HepG2 (cell line): ENCODE data around the gene MMP7. TPM values are rescaled to one million over a fixed set of nuclear protein-coding genes. Genes with fewer than 3 reads are reported as not detected.

Experiments
- ATAC-seq: fragments of 200-7000 bp; cut with Tn5 transposase; 3 replicates; pipeline ENCODE4 v1.9.1; 2020; ENCODE audit warnings: mild to moderate bottlenecking, moderate library complexity
- BruUV-seq: library from RNA; stranded (reverse); fragments of 400-500 nt; replicated peaks from 2 replicates; lab custom pipeline; 2021; lab: Mats Ljungman, UMichigan
- CTCF ChIA-PET: fragments of 300-600 bp; formaldehyde crosslinking; extraction: SDS; loops from one replicate; lab custom pipeline; 2021; ENCODE audit warnings: low total read pairs, inconsistent platforms, low intra/inter-chr PET ratio; lab: Yijun Ruan, JAX
- POLR2A ChIA-PET: fragments of 350-600 bp; sonication (Branson Sonifier 250); formaldehyde crosslinking; loops from one replicate; lab custom pipeline; 2020; ENCODE audit warnings: antibody characterized with exemption, inconsistent platforms; lab: Yijun Ruan, JAX
- DNase-seq: peaks from one replicate; pipeline ENCODE4 v3.0.0-alpha.2; 2015; ENCODE audit warnings: low spot score
- FAIRE-seq: peaks from 3 replicates; lab custom pipeline; 2011; peaks lifted over from hg19 to GRCh38; lab: Jason Lieb, UNC
- H2AFZ ChIP-seq: one replicate; pipeline ENCODE4 v1.6.1; 2011; ENCODE audit warnings: low read length, inconsistent platforms
- H3K27ac ChIP-seq: fragments of 300-600 bp; 3 replicates; pipeline ENCODE4 v1.8.0; 2011; ENCODE audit warnings: mixed run types, mild to moderate bottlenecking, mixed read lengths, low read length, inconsistent platforms; ENCODE audit not compliant: insufficient read depth; ENCODE audit errors: extremely low read length
- H3K27me3 ChIP-seq, 2 experiments: fragments of 200-600 bp in 1 of 2; 2 replicates in 1 of 2; 3 replicates in 1 of 2; pipeline versions ENCODE4 v1.6.0 to v1.8.0; 2011; ENCODE audit warnings: low read length in 2 of 2, mild to moderate bottlenecking in 2 of 2, moderate library complexity in 2 of 2, inconsistent platforms in 1 of 2; ENCODE audit not compliant: insufficient read depth in 2 of 2, control insufficient read depth in 1 of 2
- H3K36me3 ChIP-seq, 2 experiments: fragments of 200-600 bp in 1 of 2; replicated peaks in 1 of 2; 2 replicates in 1 of 2; 3 replicates in 1 of 2; pipeline versions ENCODE4 v1.5.1 to v1.8.0; 2011; ENCODE audit warnings: low read length in 2 of 2, inconsistent platforms in 1 of 2; ENCODE audit not compliant: insufficient read depth in 2 of 2, control insufficient read depth in 1 of 2
- H3K4me1 ChIP-seq: 2 replicates; pipeline ENCODE4 v1.5.1; 2012; ENCODE audit warnings: low read length, inconsistent platforms; ENCODE audit not compliant: insufficient read depth
- H3K4me2 ChIP-seq: 2 replicates; pipeline ENCODE4 v1.6.0; 2011; ENCODE audit warnings: low read depth, low read length, inconsistent platforms
- H3K4me3 ChIP-seq, 3 experiments: fragments of 200-600 bp in 1 of 3; sonication (generic), shearing (Covaris generic) in 1 of 3; replicated peaks in 1 of 3; 2 replicates each; pipeline ENCODE4 v1.5.1; 2011 to 2016; ENCODE audit warnings: low read length in 3 of 3, inconsistent platforms in 2 of 3, low read depth in 2 of 3, mild to moderate bottlenecking in 2 of 3, control low read depth in 1 of 3, mixed read lengths in 1 of 3; ENCODE audit not compliant: insufficient read depth in 1 of 3
- H3K79me2 ChIP-seq: one replicate; pipeline ENCODE4 v1.6.1; 2011; ENCODE audit warnings: low read length, inconsistent platforms; ENCODE audit not compliant: insufficient read depth
- H3K9ac ChIP-seq: 2 replicates; pipeline ENCODE4 v1.6.0; 2011; ENCODE audit warnings: mild to moderate bottlenecking, low read depth, low read length, inconsistent platforms; ENCODE audit not compliant: insufficient read depth
- H3K9me3 ChIP-seq: 2 replicates; pipeline ENCODE4 v1.5.1; 2012; ENCODE audit warnings: mild to moderate bottlenecking, low read length
- H4K20me1 ChIP-seq: 2 replicates; pipeline ENCODE4 v1.6.0; 2011; ENCODE audit warnings: inconsistent platforms, mild to moderate bottlenecking, low read length, moderate library complexity; ENCODE audit not compliant: insufficient read depth
- ARID3A ChIP-seq: IDR thresholded peaks from 2 replicates; pipeline ENCODE4 v1.6.1; 2012; ENCODE audit warnings: low read depth, low read length, improper control_type of control experiment
- ARID5B ChIP-seq: IDR thresholded peaks from 2 replicates; pipeline ENCODE4 v1.4.0; 2020; ENCODE audit warnings: mild to moderate bottlenecking, missing genetic modification reagents
- HDAC2 ChIP-seq: sonication (generic); formaldehyde crosslinking; IDR thresholded peaks from 2 replicates; pipeline ENCODE4 v1.4.0; 2020; ENCODE audit warnings: missing genetic modification reagents
- HOXA5 ChIP-seq: sonication (generic); formaldehyde crosslinking; IDR thresholded peaks from 2 replicates; pipeline ENCODE4 v1.4.0; 2020; ENCODE audit warnings: missing genetic modification reagents
- IRF2 ChIP-seq: IDR thresholded peaks from 2 replicates; pipeline ENCODE4 v1.6.1; 2018; ENCODE audit warnings: missing genetic modification reagents, missing compliant biosample characterization
- MED1 ChIP-seq: sonication (generic); formaldehyde crosslinking; IDR thresholded peaks from 2 replicates; pipeline ENCODE4 v1.4.0; 2020; ENCODE audit warnings: missing genetic modification reagents
- NFKB2 ChIP-seq: sonication (generic); formaldehyde crosslinking; IDR thresholded peaks from 2 replicates; pipeline ENCODE4 v1.4.0; 2020; ENCODE audit warnings: missing genetic modification reagents, borderline replicate concordance
- SMAD3 ChIP-seq: sonication (generic); formaldehyde crosslinking; IDR thresholded peaks from 2 replicates; pipeline ENCODE4 v1.4.0; 2020; ENCODE audit warnings: missing genetic modification reagents
- THRA ChIP-seq: sonication (generic); formaldehyde crosslinking; IDR thresholded peaks from 2 replicates; pipeline ENCODE4 v1.4.0; 2020; ENCODE audit warnings: missing genetic modification reagents, borderline replicate concordance
- ZNF256 ChIP-seq: sonication (generic); formaldehyde crosslinking; conservative IDR thresholded peaks from 2 replicates; pipeline ENCODE4 v1.4.0; 2020; ENCODE audit warnings: missing genetic modification reagents
- ZSCAN5A ChIP-seq: sonication (generic); formaldehyde crosslinking; IDR thresholded peaks from 2 replicates; pipeline ENCODE4 v1.8.0; 2022; ENCODE audit warnings: mild to moderate bottlenecking, missing genetic modification reagents, borderline replicate concordance
- WGBS: methylation state at CpG from one replicate; pipeline ENCODE4 v1.1.6; 2017; ENCODE audit warnings: low lambda C conversion rate; 5-methylcytosine and 5-hydroxymethylcytosine counted together
- in situ Hi-C: cut with HindIII; loops from 2 replicates; pipeline ENCODE4 v1.10.0; 2017; ENCODE audit warnings: low pct_unique_long_range_greater_than_20kb; ENCODE audit not compliant: extremely low pct_ligation_motif_present
- intact Hi-C: fragments of 100-400 bp; cut with micrococcal nuclease; formaldehyde crosslinking; loops from one replicate; pipeline ENCODE4 v1.10.0; 2022; ENCODE audit not compliant: unreplicated experiment
- polyA plus RNA-seq, 8 experiments: library from polyadenylated mRNA; depleted of rRNA in 3 of 8; stranded (reverse) in 7 of 8; unstranded in 1 of 8; fragments of >200 nt; fragmentation: Illumina TruSeq in 4 of 8; extraction: Trizol in 4 of 8; gene quantifications; 2 replicates each; pipeline versions ENCODE4 v1.2.1 to v1.2.3, GENCODE V29; 2011 to 2016; ENCODE audit warnings: low read depth in 4 of 8, missing spikeins in 1 of 8, mixed read lengths in 1 of 8; ENCODE audit not compliant: insufficient read depth in 1 of 8
- total RNA-seq, 5 experiments: library from RNA; depleted of rRNA; stranded (reverse); fragments of >200 nt; fragmentation: Illumina TruSeq; extraction: Trizol; gene quantifications; 2 replicates each; pipeline ENCODE4 v1.2.3, GENCODE V29; 2016; ENCODE audit warnings: low read depth in 1 of 5

Gene MMP7
- total and polyA plus RNA-seq, 2 of the 13 experiments (the other 11 are each of a cell fraction or from before 2014, with no cell fraction given), result 0.17 TPM; not detected in 1

- H2AFZ ChIP-seq, result peak overlapping the region; percentile 82
- CTCF ChIA-PET, result interaction anchor here (1.0 to 3.2 kb wide), 6 partner anchors 43 to 154 kb away, joined by 3 to 24 read pairs (median 10); partner anchors contain the start of genes BIRC2 and TMEM123
- peak; percentile 79 for FAIRE-seq
- 0 out of 2 replicates have a peak, but pooled peaks have one; percentile 35 for TF ChIP-seq ARID5B (CRISPR knock-in tag)
- 0 out of 2 replicates have a peak, but pooled peaks have one; percentile 17 for TF ChIP-seq MED1
- TF ChIP-seq HOXA5 (CRISPR knock-in tag), result no peak
- 0 out of 2 replicates have a peak, but pooled peaks have one; percentile 34 for TF ChIP-seq THRA (CRISPR knock-in tag)
- 0 out of 2 replicates have a peak, but pooled peaks have one; percentile 33 for TF ChIP-seq IRF2 (CRISPR knock-in tag)
- peak; percentile 41; the same call in 1 of the 2 replicates for TF ChIP-seq ARID3A
- TF ChIP-seq HDAC2 (CRISPR knock-in tag), result 0 out of 2 replicates have a peak, but pooled peaks have one; percentile 35
- TF ChIP-seq ZNF256 (CRISPR knock-in tag), result no peak
- no peak for TF ChIP-seq NFKB2
- 0 out of 2 replicates have a peak, but pooled peaks have one; percentile 20 for TF ChIP-seq ZSCAN5A (CRISPR knock-in tag)
- 0 out of 2 replicates have a peak, but pooled peaks have one; percentile 43 for TF ChIP-seq SMAD3 (CRISPR knock-in tag)
Observed at GRCh38 chr11:102495161-102496042, 35.1 kb downstream of the MMP7 start.

More at GRCh38 chr11:102495161-102496042, 35.1 kb downstream of the MMP7 start:
- no peaks in the 10 kb centered on the region for H4K20me1 ChIP-seq
- in situ Hi-C loops (loop anchor here (5.0 to 10.0 kb wide), 3 partner anchors 108 to 151 kb away; partner anchors contain the start of gene BIRC2), intact Hi-C loops (loop anchor here (1.0 to 2.0 kb wide), 8 partner anchors 34 to 207 kb away; no protein-coding TSS in a partner anchor)
- no peaks in the 10 kb centered on the region for H3K9me3 ChIP-seq
- BruUV-seq, result no TSS peak
- 30% methylated on average over 12 of the region's 12 CpGs for WGBS
- H3K4me1 ChIP-seq, result peaks cover 56% of the 10 kb centered on the region
- peak overlapping the region; percentile 39 for H3K27ac ChIP-seq
- H3K79me2 ChIP-seq, result peaks cover 4% of the 10 kb centered on the region
- no peaks in the 10 kb centered on the region for H3K36me3 ChIP-seq
- POLR2A ChIA-PET, result interaction anchor here (1.1 to 1.5 kb wide), 3 partner anchors 95 to 154 kb away, joined by 3 to 5 read pairs (median 3); no protein-coding TSS in a partner anchor
- ATAC-seq (peak; percentile 81), DNase-seq (peak; percentile 86)
- H3K27me3 ChIP-seq, result no peaks in the 10 kb centered on the region
- peak overlapping the region in 2 of 3 experiments; percentile 6 to 38; a peak in 3 of 6 replicates for H3K4me3 ChIP-seq
- peak overlapping the region; percentile 56 for H3K4me2 ChIP-seq
- H3K9ac ChIP-seq, result peak overlapping the region; percentile 35; the same call in 1 of the 2 replicates
